Mesenchymal stem cell (in vitro differentiated cells and primary cell): ENCODE results near the gene SPINT4. TPM values are rescaled to one million over a fixed set of nuclear protein-coding genes. Genes with fewer than 3 reads are reported as not detected.

Experiments used
- DNase-seq: peaks from one replicate; pipeline ENCODE4 v3.0.0-alpha.2; 2013
- H2AFZ ChIP-seq: one replicate; pipeline ENCODE4 v1.6.1; 2013; ENCODE audit warnings: low read depth, mild to moderate bottlenecking, control low read depth, inconsistent platforms, low read length, moderate library complexity
- H2AK5ac ChIP-seq: 2 replicates; pipeline ENCODE4 v1.6.1; 2013; ENCODE audit warnings: low read length, moderate library complexity, mild to moderate bottlenecking, inconsistent platforms; ENCODE audit not compliant: severe bottlenecking
- H2BK120ac ChIP-seq: one replicate; pipeline ENCODE4 v1.6.1; 2013; ENCODE audit warnings: low read depth, mild to moderate bottlenecking, inconsistent platforms, low read length, moderate library complexity
- H2BK12ac ChIP-seq, 2 experiments: one replicate each; pipeline ENCODE4 v1.6.1; 2013; ENCODE audit warnings: inconsistent platforms in 2 of 2, low read length in 2 of 2, mild to moderate bottlenecking in 2 of 2, moderate library complexity in 2 of 2, control low read depth in 1 of 2
- H2BK15ac ChIP-seq: one replicate; pipeline ENCODE4 v1.6.1; 2013; ENCODE audit warnings: mild to moderate bottlenecking, low read depth, inconsistent platforms; ENCODE audit not compliant: poor library complexity, severe bottlenecking
- H2BK5ac ChIP-seq: 2 replicates; pipeline ENCODE4 v1.6.1; 2013; ENCODE audit warnings: low read depth, mild to moderate bottlenecking, low read length, control low read depth, inconsistent platforms; ENCODE audit not compliant: poor library complexity, severe bottlenecking
- H3K14ac ChIP-seq, 2 experiments: one replicate each; pipeline ENCODE4 v1.6.1; 2013; ENCODE audit warnings: inconsistent platforms in 2 of 2, low read length in 2 of 2, control low read depth in 1 of 2, mild to moderate bottlenecking in 1 of 2, moderate library complexity in 1 of 2
- H3K18ac ChIP-seq, 2 experiments: one replicate each; pipeline ENCODE4 v1.6.1; 2013; ENCODE audit warnings: inconsistent platforms in 2 of 2, low read length in 2 of 2, control low read depth in 1 of 2, low read depth in 1 of 2, mild to moderate bottlenecking in 1 of 2
- H3K23ac ChIP-seq, 2 experiments: one replicate each; pipeline ENCODE4 v1.6.1; 2013; ENCODE audit warnings: inconsistent platforms in 2 of 2, low read length in 2 of 2, mild to moderate bottlenecking in 2 of 2, moderate library complexity in 2 of 2, control low read depth in 1 of 2
- H3K27ac ChIP-seq: 2 replicates; pipeline ENCODE4 v1.5.1; 2013; ENCODE audit warnings: mild to moderate bottlenecking, moderate library complexity, low read length, control low read depth, inconsistent platforms; ENCODE audit not compliant: poor library complexity, severe bottlenecking
- H3K27me3 ChIP-seq, 2 experiments: 2 replicates each; pipeline versions ENCODE4 v1.6.1 to v1.7.0; 2013; ENCODE audit warnings: low read length in 2 of 2, mild to moderate bottlenecking in 2 of 2, moderate library complexity in 2 of 2, control low read depth in 1 of 2, inconsistent platforms in 1 of 2; ENCODE audit not compliant: control insufficient read depth in 1 of 2, insufficient read depth in 1 of 2
- H3K36me3 ChIP-seq, 2 experiments: 2 replicates each; pipeline versions ENCODE4 v1.6.1 to v1.7.0; 2013; ENCODE audit warnings: low read length in 2 of 2, control low read depth in 1 of 2, inconsistent platforms in 1 of 2, low read depth in 1 of 2, mild to moderate bottlenecking in 1 of 2; ENCODE audit not compliant: insufficient read depth in 2 of 2, control insufficient read depth in 1 of 2
- H3K4ac ChIP-seq, 2 experiments: one replicate each; pipeline ENCODE4 v1.6.1; 2013; ENCODE audit warnings: inconsistent platforms in 2 of 2, low read length in 2 of 2, mild to moderate bottlenecking in 2 of 2, moderate library complexity in 2 of 2, control low read depth in 1 of 2, low read depth in 1 of 2
- H3K4me1 ChIP-seq: 2 replicates; pipeline ENCODE4 v1.6.1; 2013; ENCODE audit warnings: low read depth, low read length, control low read depth; ENCODE audit not compliant: control insufficient read depth, insufficient read depth
- H3K4me2 ChIP-seq: 2 replicates; pipeline ENCODE4 v1.6.1; 2013; ENCODE audit warnings: low read length, mild to moderate bottlenecking, inconsistent platforms; ENCODE audit not compliant: poor library complexity, severe bottlenecking
- H3K4me3 ChIP-seq, 2 experiments: 2 replicates each; pipeline versions ENCODE4 v1.5.1 to v1.7.0; 2013; ENCODE audit warnings: low read length in 2 of 2, mild to moderate bottlenecking in 2 of 2, control low read depth in 1 of 2, low read depth in 1 of 2; ENCODE audit not compliant: insufficient read depth in 1 of 2
- H3K79me1 ChIP-seq: replicated peaks from 2 replicates; pipeline ENCODE4 v1.6.1; 2013; ENCODE audit warnings: mild to moderate bottlenecking, control low read depth, low read length, inconsistent platforms; ENCODE audit not compliant: poor library complexity, severe bottlenecking
- H3K9ac ChIP-seq: 2 replicates; pipeline ENCODE4 v1.7.0; 2013; ENCODE audit warnings: mild to moderate bottlenecking, low read length, moderate library complexity
- H3K9me3 ChIP-seq: 2 replicates; pipeline ENCODE4 v1.7.0; 2013; ENCODE audit warnings: mild to moderate bottlenecking, low read length; ENCODE audit not compliant: control insufficient read depth
- H4K8ac ChIP-seq: one replicate; pipeline ENCODE4 v1.6.1; 2013; ENCODE audit warnings: inconsistent platforms, mild to moderate bottlenecking, low read length, moderate library complexity
- H4K91ac ChIP-seq: one replicate; pipeline ENCODE4 v1.6.1; 2013; ENCODE audit warnings: mild to moderate bottlenecking, low read length, inconsistent platforms
- WGBS: methylation state at CpG from one replicate; pipeline ENCODE4 v1.1.7; 2013; ENCODE audit warnings: mixed read lengths; 5-methylcytosine and 5-hydroxymethylcytosine counted together
- polyA plus RNA-seq, 2 experiments: library from polyadenylated mRNA; stranded (reverse); fragments of 200-250 nt; gene quantifications; one replicate each; pipeline ENCODE4 v1.2.3, GENCODE V29; 2013

Gene SPINT4
- not detected for polyA plus RNA-seq (2013, experiment 1 of 2)
- not detected for polyA plus RNA-seq (2013, experiment 2 of 2)

- H3K79me1 ChIP-seq = no peaks in the 10 kb centered on the region
- H4K8ac ChIP-seq = no peak within 1 kb of the TSS
- H4K91ac ChIP-seq = no peak within 1 kb of the TSS
- H3K27ac ChIP-seq = no peak within 1 kb of the TSS
- no peak within 1 kb of the TSS for H3K14ac ChIP-seq
- H3K18ac ChIP-seq = no peak within 1 kb of the TSS
- no peak within 1 kb of the TSS for H2BK12ac ChIP-seq
- no peak within 1 kb of the TSS for H2BK5ac ChIP-seq
- H3K27me3 ChIP-seq = no peaks in the 10 kb centered on the region
- peaks cover 3% of the 10 kb centered on the region for H3K9me3 ChIP-seq
- H3K9ac ChIP-seq = no peak within 1 kb of the TSS
- no peak for DNase-seq
- no peaks in the 10 kb centered on the region for H3K36me3 ChIP-seq
- H2AFZ ChIP-seq = no peak within 1 kb of the TSS
- no peaks in the 10 kb centered on the region for H3K4me1 ChIP-seq
- H2AK5ac ChIP-seq = no peak within 1 kb of the TSS
- H2BK120ac ChIP-seq = no peak within 1 kb of the TSS
- H2BK15ac ChIP-seq = no peak within 1 kb of the TSS
- H3K4me2 ChIP-seq = no peak within 1 kb of the TSS
- 89% methylated on average over 1 of the region's 1 CpG for WGBS
- H3K4me3 ChIP-seq = no peak within 1 kb of the TSS
- no peak within 1 kb of the TSS for H3K23ac ChIP-seq
- H3K4ac ChIP-seq = no peak within 1 kb of the TSS
These were observed at the start of gene SPINT4 for GRCh38 chr20:45722047-45722446. TSS of gene SPINT4 (plus strand) at chr20:45722347. CDS start at chr20:45722368, 21 bp downstream.

GRCh38 chr20:45672765-45673164 is 49.4 kb upstream of the SPINT4 start:
- Histone ChIP-seq H2AK5ac (no peak overlapping the region), H3K4ac (no peak overlapping the region), H3K23ac (no peak overlapping the region), H3K4me2 (no peak overlapping the region), H3K27me3 (no peaks in the 10 kb centered on the region), H4K91ac (no peak overlapping the region), H2BK5ac (no peak overlapping the region), H3K27ac (no peak overlapping the region), H3K9me3 (peaks cover 16% of the 10 kb centered on the region), H3K4me1 (no peaks in the 10 kb centered on the region), H3K18ac (no peak overlapping the region), H3K79me1 (no peaks in the 10 kb centered on the region), H2BK15ac (no peak overlapping the region), H3K9ac (no peak overlapping the region), H4K8ac (no peak overlapping the region), H3K4me3 (no peak overlapping the region), H2AFZ (no peak overlapping the region), H3K36me3 (no peaks in the 10 kb centered on the region), H2BK12ac (no peak overlapping the region), H3K14ac (no peak overlapping the region), H2BK120ac (no peak overlapping the region)
- DNase-seq = no peak

- Histone ChIP-seq H3K27me3 (peaks cover 0 to 6% of the 10 kb centered on the region in 2 experiments), H2BK5ac (no peak overlapping the region), H3K9ac (no peak overlapping the region), H3K4me2 (no peak overlapping the region), H4K8ac (no peak overlapping the region), H2BK12ac (no peak overlapping the region), H3K14ac (no peak overlapping the region), H3K18ac (no peak overlapping the region), H3K23ac (no peak overlapping the region), H3K4me1 (no peaks in the 10 kb centered on the region), H2BK15ac (no peak overlapping the region), H4K91ac (no peak overlapping the region), H3K27ac (no peak overlapping the region), H2BK120ac (no peak overlapping the region), H3K9me3 (peaks cover 60% of the 10 kb centered on the region), H2AK5ac (no peak overlapping the region), H3K79me1 (no peaks in the 10 kb centered on the region), H3K4ac (no peak overlapping the region), H3K4me3 (no peak overlapping the region), H2AFZ (no peak overlapping the region), H3K36me3 (no peaks in the 10 kb centered on the region)
- no peak for DNase-seq
These were observed 42.5 kb upstream of the SPINT4 start for GRCh38 chr20:45679650-45680049.

GRCh38 chr20:45685896-45686295 is 36.3 kb upstream of the SPINT4 start:
- H3K4ac ChIP-seq = no peak overlapping the region
- H3K4me1 ChIP-seq = no peaks in the 10 kb centered on the region
- H2AK5ac ChIP-seq = no peak overlapping the region
- H3K36me3 ChIP-seq = no peaks in the 10 kb centered on the region
- DNase-seq = no peak
- no peak overlapping the region for H3K23ac ChIP-seq
- H3K9ac ChIP-seq = no peak overlapping the region
- H3K9me3 ChIP-seq = peaks cover 20% of the 10 kb centered on the region
- H3K4me3 ChIP-seq = no peak overlapping the region
- no peak overlapping the region for H2BK120ac ChIP-seq
- H3K4me2 ChIP-seq = no peak overlapping the region
- H2BK15ac ChIP-seq = no peak overlapping the region
- H3K79me1 ChIP-seq = no peaks in the 10 kb centered on the region
- no peak overlapping the region for H4K91ac ChIP-seq
- H3K14ac ChIP-seq = no peak overlapping the region
- no peak overlapping the region for H2BK12ac ChIP-seq
- no peak overlapping the region for H2BK5ac ChIP-seq
- no peak overlapping the region for H4K8ac ChIP-seq
- no peak overlapping the region for H3K18ac ChIP-seq
- H3K27me3 ChIP-seq = peaks cover 0 to 13% of the 10 kb centered on the region in 2 experiments
- WGBS = 50% methylated on average over 3 of the region's 3 CpGs
- no peak overlapping the region for H3K27ac ChIP-seq
- H2AFZ ChIP-seq = no peak overlapping the region
